ENCODE measurements around the gene ANTKMT.
A peak's percentile ranks its signal among the peaks of the same experiment; 100 is the strongest.

ANTKMT gene

GRCh38 chr16:674968-675883 lies 45.7 kb upstream of the ANTKMT start, which contains the start of gene RHBDL1:
TSS of gene RHBDL1 (plus strand) at chr16:675671. CDS start at chr16:675791, 120 bp downstream.
- TF ChIP-seq CTCF (conservative IDR thresholded peaks at IDR 0.05; ENCODE audit: low read length), result no peak
- DNase-seq (ENCODE audit: low read depth), result peak; percentile 29
- peak within 1 kb of the TSS; percentile 49 for H3K4me3 ChIP-seq (ENCODE audit: low read length)

GRCh38 chr16:675884-676564 lies 44.9 kb upstream of the ANTKMT start:
- no peak for TF ChIP-seq CTCF (conservative IDR thresholded peaks at IDR 0.05; ENCODE audit: low read length)
- no peak for DNase-seq (ENCODE audit: low read depth)
- peak overlapping the region; percentile 49 for H3K4me3 ChIP-seq (ENCODE audit: low read length)

- DNase-seq (ENCODE audit: low read depth), result no peak
- no peak overlapping the region for H3K4me3 ChIP-seq (ENCODE audit: low read length)
- TF ChIP-seq CTCF (conservative IDR thresholded peaks at IDR 0.05; ENCODE audit: low read length), result no peak
These were observed 44.4 kb upstream of the ANTKMT start for GRCh38 chr16:676565-676902.

GRCh38 chr16:676913-677312 lies 44.0 kb upstream of the ANTKMT start:
- no peak for DNase-seq (ENCODE audit: low read depth)
- no peak overlapping the region for H3K4me3 ChIP-seq (ENCODE audit: low read length)

GRCh38 chr16:677316-678190 lies 43.4 kb upstream of the ANTKMT start:
- DNase-seq (ENCODE audit: low read depth), result no peak
- no peak for TF ChIP-seq CTCF (conservative IDR thresholded peaks at IDR 0.05; ENCODE audit: low read length)
- no peak overlapping the region for H3K4me3 ChIP-seq (ENCODE audit: low read length)

More at GRCh38 chr16:676913-677312, 44.0 kb upstream of the ANTKMT start:
- no peak for TF ChIP-seq CTCF (conservative IDR thresholded peaks at IDR 0.05; ENCODE audit: low read length)

GRCh38 chr16:678209-678857 lies 42.6 kb upstream of the ANTKMT start:
- no peak for DNase-seq (ENCODE audit: low read depth)
- H3K4me3 ChIP-seq (ENCODE audit: low read length), result no peak overlapping the region
- no peak for TF ChIP-seq CTCF (conservative IDR thresholded peaks at IDR 0.05; ENCODE audit: low read length)
